Vagina (tissue), 2 donors: ENCODE data around the gene RPS3. TPM values are rescaled to one million over a fixed set of nuclear protein-coding genes. Genes with fewer than 3 reads are reported as not detected.
A peak's percentile ranks its signal among the peaks of the same experiment; 100 is the strongest.

ENCODE experiments used
- DNase-seq, 2 donors: peaks; one replicate each; pipeline ENCODE4 v3.0.0-alpha.2; 2017; ENCODE audit errors: extremely low spot score in 2 of 2
- H3K27ac ChIP-seq: fragments of 200-600 bp; sonication (generic); one replicate; pipeline ENCODE4 v1.5.1; 2019
- H3K27me3 ChIP-seq: fragments of 200-600 bp; sonication (generic); one replicate; pipeline ENCODE4 v1.5.1; 2019
- H3K36me3 ChIP-seq, 2 donors: fragments of 200-600 bp; sonication (generic); one replicate each; pipeline ENCODE4 v1.5.1; 2017 to 2019
- H3K4me1 ChIP-seq: fragments of 200-600 bp; sonication (generic); one replicate; pipeline ENCODE4 v1.5.1; 2019
- H3K4me3 ChIP-seq, 2 donors: fragments of 200-600 bp; sonication (generic); 1 replicate in 1 of 2; 2 replicates in 1 of 2; pipeline ENCODE4 v1.5.1; 2016 to 2019
- H3K9me3 ChIP-seq: fragments of 200-600 bp; sonication (generic); one replicate; pipeline ENCODE4 v1.5.1; 2019
- POLR2A ChIP-seq, 2 donors: fragments of 450-650 bp; IDR thresholded peaks; one replicate each; pipeline ENCODE4 v1.6.1; 2017; ENCODE audit warnings: antibody characterized with exemption in 2 of 2, mild to moderate bottlenecking in 2 of 2, moderate library complexity in 2 of 2
- POLR2AphosphoS5 ChIP-seq, 2 donors: sonication (generic); formaldehyde crosslinking; IDR thresholded peaks; one replicate each; pipeline ENCODE4 v1.9.0; 2017; ENCODE audit warnings: antibody characterized with exemption in 2 of 2, mild to moderate bottlenecking in 2 of 2, low read depth in 1 of 2; ENCODE audit not compliant: insufficient read depth in 1 of 2
- intact Hi-C: fragments of 100-400 bp; cut with DNase I; formaldehyde crosslinking; loops from one replicate; pipeline ENCODE4 v1.15.1; 2023
- total RNA-seq: library from RNA; depleted of rRNA; stranded (reverse); fragments of >200 nt; gene quantifications from one replicate; pipeline ENCODE4 v1.2.3, GENCODE V29; 2016
- TF ChIP-seq, protein P1 (sequence below), 3 experiments: fragments of 450-650 bp in 2 of 3; fragments of 200-600 bp in 1 of 3; sonication (generic) in 1 of 3; IDR thresholded peaks; one replicate each; pipeline ENCODE4 v1.5.1; 2017 to 2019; ENCODE audit warnings: antibody characterized with exemption in 3 of 3, mild to moderate bottlenecking in 2 of 3, moderate library complexity in 2 of 3

Gene RPS3
- total RNA-seq, 1 donor from 2014 or later: 1,625 TPM

DNA sequence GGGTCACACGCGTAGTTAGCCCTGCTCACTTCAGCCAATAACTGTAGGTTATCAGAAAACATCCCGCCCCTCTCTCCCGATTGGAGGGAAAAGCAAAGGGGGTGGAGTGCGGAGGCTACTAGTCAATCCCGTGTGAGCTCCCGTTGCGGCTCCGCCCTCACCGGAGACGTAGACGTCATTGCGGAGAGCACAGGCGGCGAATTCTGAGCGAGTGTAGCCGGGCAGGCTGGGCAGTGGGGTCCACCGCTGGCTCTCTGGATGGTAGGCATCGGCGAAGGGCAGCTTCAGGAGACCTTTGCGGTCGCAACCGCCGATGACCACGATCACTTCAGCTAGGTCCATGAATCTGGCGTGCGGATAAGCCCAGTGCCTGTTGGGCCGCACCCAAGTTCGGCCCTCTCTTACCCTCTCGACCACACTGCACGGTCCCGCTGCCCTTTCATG is 29.0 kb downstream of the RPS3 start:
- DNase-seq: no peak
- H3K4me3 ChIP-seq: peak overlapping the region; percentile 10 to 29
- H3K9me3 ChIP-seq: no peaks in the 10 kb centered on the region
- TF ChIP-seq POLR2AphosphoS5 (IDR thresholded peaks at IDR 0.05; ENCODE audit: insufficient read depth in 1 of 2, low read depth in 1 of 2): peak in 1 of 2 donors; percentile 45
- TF ChIP-seq, protein P1, sequence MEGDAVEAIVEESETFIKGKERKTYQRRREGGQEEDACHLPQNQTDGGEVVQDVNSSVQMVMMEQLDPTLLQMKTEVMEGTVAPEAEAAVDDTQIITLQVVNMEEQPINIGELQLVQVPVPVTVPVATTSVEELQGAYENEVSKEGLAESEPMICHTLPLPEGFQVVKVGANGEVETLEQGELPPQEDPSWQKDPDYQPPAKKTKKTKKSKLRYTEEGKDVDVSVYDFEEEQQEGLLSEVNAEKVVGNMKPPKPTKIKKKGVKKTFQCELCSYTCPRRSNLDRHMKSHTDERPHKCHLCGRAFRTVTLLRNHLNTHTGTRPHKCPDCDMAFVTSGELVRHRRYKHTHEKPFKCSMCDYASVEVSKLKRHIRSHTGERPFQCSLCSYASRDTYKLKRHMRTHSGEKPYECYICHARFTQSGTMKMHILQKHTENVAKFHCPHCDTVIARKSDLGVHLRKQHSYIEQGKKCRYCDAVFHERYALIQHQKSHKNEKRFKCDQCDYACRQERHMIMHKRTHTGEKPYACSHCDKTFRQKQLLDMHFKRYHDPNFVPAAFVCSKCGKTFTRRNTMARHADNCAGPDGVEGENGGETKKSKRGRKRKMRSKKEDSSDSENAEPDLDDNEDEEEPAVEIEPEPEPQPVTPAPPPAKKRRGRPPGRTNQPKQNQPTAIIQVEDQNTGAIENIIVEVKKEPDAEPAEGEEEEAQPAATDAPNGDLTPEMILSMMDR (IDR thresholded peaks at IDR 0.05): no peak
- H3K4me1 ChIP-seq: peaks cover 9% of the 10 kb centered on the region
- H3K27me3 ChIP-seq: no peaks in the 10 kb centered on the region
- H3K27ac ChIP-seq: no peak overlapping the region
- intact Hi-C loops: no loop called here
- no peaks in the 10 kb centered on the region for H3K36me3 ChIP-seq

DNA sequence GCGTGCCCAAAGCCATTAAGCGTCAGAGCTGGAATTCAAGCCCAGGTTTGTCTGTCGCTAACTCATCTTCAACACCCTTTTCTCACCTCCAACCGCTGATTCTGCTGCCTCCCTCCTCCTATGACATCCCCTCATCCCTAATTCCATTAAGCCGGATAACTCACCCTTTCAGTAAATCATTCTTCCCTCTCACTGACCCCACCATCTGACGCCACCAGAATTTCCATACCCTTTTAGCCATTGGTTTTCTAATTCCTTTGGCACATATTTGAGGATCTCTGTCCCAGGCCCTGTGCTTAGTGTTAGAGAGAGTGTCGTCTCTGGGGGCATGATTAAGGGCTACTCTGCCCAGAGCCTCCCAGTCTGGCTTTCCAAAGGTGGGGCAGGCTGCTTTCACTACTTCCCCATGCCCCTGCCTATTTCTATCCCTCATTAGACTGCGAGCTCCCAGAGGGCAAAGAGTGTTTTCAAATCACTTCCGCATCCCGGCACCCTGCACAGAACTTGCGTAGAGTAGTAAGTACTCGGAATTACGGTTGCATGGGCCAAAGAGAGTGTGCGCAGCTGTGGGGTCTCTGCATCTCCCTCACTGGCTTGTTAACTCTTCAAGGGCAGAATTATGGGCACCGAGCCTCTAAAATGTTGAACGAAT is 29.8 kb downstream of the RPS3 start:
- Histone ChIP-seq H3K9me3 (no peaks in the 10 kb centered on the region), H3K4me1 (peaks cover 9% of the 10 kb centered on the region), H3K27me3 (no peaks in the 10 kb centered on the region), H3K36me3 (no peaks in the 10 kb centered on the region), H3K27ac (no peak overlapping the region), H3K4me3 (peak overlapping the region in 1 of 2 donors; percentile 55)
- no peak for TF ChIP-seq POLR2AphosphoS5 (IDR thresholded peaks at IDR 0.05; ENCODE audit: insufficient read depth in 1 of 2, low read depth in 1 of 2)
- TF ChIP-seq, protein P1 (IDR thresholded peaks at IDR 0.05): no peak
- no peak for TF ChIP-seq POLR2A (IDR thresholded peaks at IDR 0.05)
- DNase-seq: no peak
- intact Hi-C loops: no loop called here

DNA sequence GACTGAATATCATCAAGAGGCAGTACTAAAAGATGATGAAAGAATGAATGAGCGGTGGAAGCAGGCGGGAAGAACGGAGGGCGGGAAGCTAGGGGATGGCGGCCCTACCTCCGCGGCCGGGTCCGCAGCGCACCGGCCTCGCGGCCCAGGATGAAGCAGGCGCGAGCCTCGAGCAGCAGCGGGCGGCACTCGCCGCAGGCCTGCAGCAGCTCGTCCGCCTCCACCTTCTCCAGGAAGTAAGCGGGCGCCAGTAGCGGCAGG is 30.3 kb downstream of the RPS3 start:
- TF ChIP-seq, protein P1 (IDR thresholded peaks at IDR 0.05): no peak
- TF ChIP-seq POLR2A (IDR thresholded peaks at IDR 0.05): no peak
- no peak for TF ChIP-seq POLR2AphosphoS5 (IDR thresholded peaks at IDR 0.05; ENCODE audit: insufficient read depth in 1 of 2, low read depth in 1 of 2)
- intact Hi-C loops: no loop called here
- Histone ChIP-seq H3K9me3 (no peaks in the 10 kb centered on the region), H3K4me1 (peaks cover 9% of the 10 kb centered on the region), H3K27me3 (no peaks in the 10 kb centered on the region), H3K27ac (no peak overlapping the region), H3K36me3 (no peaks in the 10 kb centered on the region), H3K4me3 (peak overlapping the region in 1 of 2 donors; percentile 55)
- DNase-seq: no peak

DNA sequence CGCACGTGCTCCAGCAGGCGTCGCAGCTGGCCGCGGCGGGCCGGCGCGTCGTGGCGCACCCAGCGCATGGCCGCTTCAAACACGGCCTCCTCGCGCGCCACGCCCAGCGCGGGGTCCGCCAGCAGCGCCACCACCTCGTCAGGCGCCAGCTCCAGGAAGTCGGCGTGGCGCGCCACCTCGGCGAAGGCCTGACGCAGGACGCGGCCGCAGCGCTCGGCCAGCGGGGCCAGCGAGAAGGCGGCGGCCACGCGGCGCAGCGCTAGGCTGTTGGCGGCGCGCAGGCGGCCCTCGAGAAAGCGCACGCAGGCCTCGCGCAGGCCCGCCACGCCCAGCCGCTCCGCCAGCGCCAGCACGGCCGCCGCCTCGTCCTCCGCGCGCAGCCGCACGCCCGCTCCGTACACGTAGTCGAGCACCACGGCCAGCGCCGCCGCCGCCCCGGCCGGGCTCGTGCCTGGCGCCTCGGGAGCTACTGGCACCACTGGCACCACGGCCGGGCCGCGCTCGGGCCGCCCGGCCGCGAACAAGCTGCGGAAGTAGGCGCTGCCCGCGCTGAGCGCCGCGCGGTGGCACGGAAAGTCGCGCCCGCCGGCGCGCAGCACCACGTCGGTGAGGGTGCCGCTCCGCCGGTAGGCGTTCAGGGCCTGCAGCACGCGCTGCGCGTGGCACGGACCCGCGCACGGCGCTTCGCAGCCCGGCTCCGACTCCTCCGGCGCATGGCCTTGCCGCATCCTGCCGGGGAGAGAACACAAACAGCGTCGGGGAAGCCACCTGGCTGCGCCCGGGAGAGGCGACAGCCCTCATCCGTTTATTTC is 30.8 kb downstream of the RPS3 start:
- DNase-seq: no peak
- no peaks in the 10 kb centered on the region for H3K27me3 ChIP-seq

More for the DNA sequence above, 30.8 kb downstream of the RPS3 start:
- H3K27ac ChIP-seq: no peak overlapping the region
- TF ChIP-seq POLR2AphosphoS5 (IDR thresholded peaks at IDR 0.05; ENCODE audit: insufficient read depth in 1 of 2, low read depth in 1 of 2) (no peak), POLR2A (IDR thresholded peaks at IDR 0.05) (no peak)
- TF ChIP-seq, protein P1 (IDR thresholded peaks at IDR 0.05): no peak
- H3K36me3 ChIP-seq: no peaks in the 10 kb centered on the region
- intact Hi-C loops: no loop called here
- no peaks in the 10 kb centered on the region for H3K9me3 ChIP-seq
- H3K4me3 ChIP-seq: peak overlapping the region; percentile 35 to 55
- H3K4me1 ChIP-seq: peaks cover 9% of the 10 kb centered on the region
